Measurements from ENCODE around the gene PCSK6. TPM values are rescaled to one million over a fixed set of nuclear protein-coding genes. Genes with fewer than 3 reads are reported as not detected.

The PCSK6 gene
- total RNA-seq, 1 experiment from 2014 or later, result 2.9 TPM

DNA sequence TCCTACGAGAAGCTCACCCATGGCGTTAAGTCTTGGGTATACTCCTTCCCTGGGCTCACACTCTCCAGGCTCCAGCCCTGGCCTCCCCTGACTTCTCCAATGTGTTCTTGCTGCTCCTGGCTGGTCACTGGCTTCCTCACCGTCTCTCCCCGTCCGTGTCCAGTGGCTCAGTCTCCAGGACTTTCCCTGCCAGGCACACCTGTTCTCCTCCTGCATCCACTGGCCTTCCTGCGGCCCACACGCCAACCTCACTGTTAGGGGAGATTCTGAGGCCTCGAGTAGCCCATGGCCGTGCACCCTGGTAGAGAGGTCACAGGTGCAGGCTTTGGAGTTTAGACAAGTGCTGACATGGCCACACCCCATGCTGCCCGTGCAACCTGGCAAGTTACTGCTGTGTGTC is 102.5 kb downstream of the PCSK6 start:
- CTCF ChIA-PET, result interaction anchor here (1.4 kb wide), 1 partner anchor 66 kb away, joined by 4 read pairs; no protein-coding TSS in a partner anchor
- H3K36me3 Mint-ChIP-seq, result no peaks in the 10 kb centered on the region
- H3K4me1 Mint-ChIP-seq, result peaks cover 6% of the 10 kb centered on the region; the same call in 1 of the 2 replicates

DNA sequence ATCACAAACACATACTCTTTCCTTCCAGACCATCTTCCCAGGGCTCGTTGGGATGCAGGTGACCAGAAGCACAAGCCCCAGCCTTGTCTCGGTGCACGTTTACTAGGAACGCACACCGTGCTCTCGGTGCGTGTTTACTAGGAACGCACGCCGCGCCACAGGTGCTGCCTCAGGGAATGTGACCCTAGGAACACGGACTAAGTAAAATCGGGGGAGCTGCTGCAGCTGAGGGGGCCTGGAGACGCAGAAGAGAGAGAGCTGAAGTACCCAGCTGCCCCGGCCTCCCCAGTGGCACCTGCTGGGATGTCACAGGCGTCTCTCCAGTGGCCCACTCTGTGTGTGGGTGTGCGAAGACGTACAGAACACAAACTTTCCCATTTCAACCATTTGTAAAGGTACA is 103.5 kb downstream of the PCSK6 start:
- CTCF ChIA-PET, result no interaction called here
- no peak overlapping the region for H3K27ac Mint-ChIP-seq
- no peak for ATAC-seq

More for the DNA sequence above, 102.5 kb downstream of the PCSK6 start:
- no peak overlapping the region for H3K4me3 Mint-ChIP-seq
- TF ChIP-seq, protein P1, sequence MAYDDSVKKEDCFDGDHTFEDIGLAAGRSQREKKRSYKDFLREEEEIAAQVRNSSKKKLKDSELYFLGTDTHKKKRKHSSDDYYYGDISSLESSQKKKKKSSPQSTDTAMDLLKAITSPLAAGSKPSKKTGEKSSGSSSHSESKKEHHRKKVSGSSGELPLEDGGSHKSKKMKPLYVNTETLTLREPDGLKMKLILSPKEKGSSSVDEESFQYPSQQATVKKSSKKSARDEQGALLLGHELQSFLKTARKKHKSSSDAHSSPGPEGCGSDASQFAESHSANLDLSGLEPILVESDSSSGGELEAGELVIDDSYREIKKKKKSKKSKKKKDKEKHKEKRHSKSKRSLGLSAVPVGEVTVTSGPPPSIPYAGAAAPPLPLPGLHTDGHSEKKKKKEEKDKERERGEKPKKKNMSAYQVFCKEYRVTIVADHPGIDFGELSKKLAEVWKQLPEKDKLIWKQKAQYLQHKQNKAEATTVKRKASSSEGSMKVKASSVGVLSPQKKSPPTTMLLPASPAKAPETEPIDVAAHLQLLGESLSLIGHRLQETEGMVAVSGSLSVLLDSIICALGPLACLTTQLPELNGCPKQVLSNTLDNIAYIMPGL (CRISPR knock-in tag; IDR thresholded peaks at IDR 0.05), result no peak
- TF ChIP-seq, protein P2, sequence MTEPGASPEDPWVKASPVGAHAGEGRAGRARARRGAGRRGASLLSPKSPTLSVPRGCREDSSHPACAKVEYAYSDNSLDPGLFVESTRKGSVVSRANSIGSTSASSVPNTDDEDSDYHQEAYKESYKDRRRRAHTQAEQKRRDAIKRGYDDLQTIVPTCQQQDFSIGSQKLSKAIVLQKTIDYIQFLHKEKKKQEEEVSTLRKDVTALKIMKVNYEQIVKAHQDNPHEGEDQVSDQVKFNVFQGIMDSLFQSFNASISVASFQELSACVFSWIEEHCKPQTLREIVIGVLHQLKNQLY (CRISPR knock-in tag; IDR thresholded peaks at IDR 0.05), result no peak
- TF ChIP-seq, protein P3, sequence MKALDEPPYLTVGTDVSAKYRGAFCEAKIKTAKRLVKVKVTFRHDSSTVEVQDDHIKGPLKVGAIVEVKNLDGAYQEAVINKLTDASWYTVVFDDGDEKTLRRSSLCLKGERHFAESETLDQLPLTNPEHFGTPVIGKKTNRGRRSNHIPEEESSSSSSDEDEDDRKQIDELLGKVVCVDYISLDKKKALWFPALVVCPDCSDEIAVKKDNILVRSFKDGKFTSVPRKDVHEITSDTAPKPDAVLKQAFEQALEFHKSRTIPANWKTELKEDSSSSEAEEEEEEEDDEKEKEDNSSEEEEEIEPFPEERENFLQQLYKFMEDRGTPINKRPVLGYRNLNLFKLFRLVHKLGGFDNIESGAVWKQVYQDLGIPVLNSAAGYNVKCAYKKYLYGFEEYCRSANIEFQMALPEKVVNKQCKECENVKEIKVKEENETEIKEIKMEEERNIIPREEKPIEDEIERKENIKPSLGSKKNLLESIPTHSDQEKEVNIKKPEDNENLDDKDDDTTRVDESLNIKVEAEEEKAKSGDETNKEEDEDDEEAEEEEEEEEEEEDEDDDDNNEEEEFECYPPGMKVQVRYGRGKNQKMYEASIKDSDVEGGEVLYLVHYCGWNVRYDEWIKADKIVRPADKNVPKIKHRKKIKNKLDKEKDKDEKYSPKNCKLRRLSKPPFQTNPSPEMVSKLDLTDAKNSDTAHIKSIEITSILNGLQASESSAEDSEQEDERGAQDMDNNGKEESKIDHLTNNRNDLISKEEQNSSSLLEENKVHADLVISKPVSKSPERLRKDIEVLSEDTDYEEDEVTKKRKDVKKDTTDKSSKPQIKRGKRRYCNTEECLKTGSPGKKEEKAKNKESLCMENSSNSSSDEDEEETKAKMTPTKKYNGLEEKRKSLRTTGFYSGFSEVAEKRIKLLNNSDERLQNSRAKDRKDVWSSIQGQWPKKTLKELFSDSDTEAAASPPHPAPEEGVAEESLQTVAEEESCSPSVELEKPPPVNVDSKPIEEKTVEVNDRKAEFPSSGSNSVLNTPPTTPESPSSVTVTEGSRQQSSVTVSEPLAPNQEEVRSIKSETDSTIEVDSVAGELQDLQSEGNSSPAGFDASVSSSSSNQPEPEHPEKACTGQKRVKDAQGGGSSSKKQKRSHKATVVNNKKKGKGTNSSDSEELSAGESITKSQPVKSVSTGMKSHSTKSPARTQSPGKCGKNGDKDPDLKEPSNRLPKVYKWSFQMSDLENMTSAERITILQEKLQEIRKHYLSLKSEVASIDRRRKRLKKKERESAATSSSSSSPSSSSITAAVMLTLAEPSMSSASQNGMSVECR (CRISPR knock-in tag; IDR thresholded peaks at IDR 0.05; ENCODE audit: borderline replicate concordance), result no peak
- TF ChIP-seq, protein P4, sequence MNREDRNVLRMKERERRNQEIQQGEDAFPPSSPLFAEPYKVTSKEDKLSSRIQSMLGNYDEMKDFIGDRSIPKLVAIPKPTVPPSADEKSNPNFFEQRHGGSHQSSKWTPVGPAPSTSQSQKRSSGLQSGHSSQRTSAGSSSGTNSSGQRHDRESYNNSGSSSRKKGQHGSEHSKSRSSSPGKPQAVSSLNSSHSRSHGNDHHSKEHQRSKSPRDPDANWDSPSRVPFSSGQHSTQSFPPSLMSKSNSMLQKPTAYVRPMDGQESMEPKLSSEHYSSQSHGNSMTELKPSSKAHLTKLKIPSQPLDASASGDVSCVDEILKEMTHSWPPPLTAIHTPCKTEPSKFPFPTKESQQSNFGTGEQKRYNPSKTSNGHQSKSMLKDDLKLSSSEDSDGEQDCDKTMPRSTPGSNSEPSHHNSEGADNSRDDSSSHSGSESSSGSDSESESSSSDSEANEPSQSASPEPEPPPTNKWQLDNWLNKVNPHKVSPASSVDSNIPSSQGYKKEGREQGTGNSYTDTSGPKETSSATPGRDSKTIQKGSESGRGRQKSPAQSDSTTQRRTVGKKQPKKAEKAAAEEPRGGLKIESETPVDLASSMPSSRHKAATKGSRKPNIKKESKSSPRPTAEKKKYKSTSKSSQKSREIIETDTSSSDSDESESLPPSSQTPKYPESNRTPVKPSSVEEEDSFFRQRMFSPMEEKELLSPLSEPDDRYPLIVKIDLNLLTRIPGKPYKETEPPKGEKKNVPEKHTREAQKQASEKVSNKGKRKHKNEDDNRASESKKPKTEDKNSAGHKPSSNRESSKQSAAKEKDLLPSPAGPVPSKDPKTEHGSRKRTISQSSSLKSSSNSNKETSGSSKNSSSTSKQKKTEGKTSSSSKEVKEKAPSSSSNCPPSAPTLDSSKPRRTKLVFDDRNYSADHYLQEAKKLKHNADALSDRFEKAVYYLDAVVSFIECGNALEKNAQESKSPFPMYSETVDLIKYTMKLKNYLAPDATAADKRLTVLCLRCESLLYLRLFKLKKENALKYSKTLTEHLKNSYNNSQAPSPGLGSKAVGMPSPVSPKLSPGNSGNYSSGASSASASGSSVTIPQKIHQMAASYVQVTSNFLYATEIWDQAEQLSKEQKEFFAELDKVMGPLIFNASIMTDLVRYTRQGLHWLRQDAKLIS (CRISPR knock-in tag; IDR thresholded peaks at IDR 0.05; ENCODE audit: borderline replicate concordance), result no peak
- DNase-seq (ENCODE audit: low spot score) (no peak), ATAC-seq (no peak)
- no peaks in the 10 kb centered on the region for H3K9me3 Mint-ChIP-seq
- H3K27me3 Mint-ChIP-seq (ENCODE audit: low read depth), result no peaks in the 10 kb centered on the region
- POLR2A ChIA-PET, result no interaction called here
- H3K27ac Mint-ChIP-seq, result no peak overlapping the region

DNA sequence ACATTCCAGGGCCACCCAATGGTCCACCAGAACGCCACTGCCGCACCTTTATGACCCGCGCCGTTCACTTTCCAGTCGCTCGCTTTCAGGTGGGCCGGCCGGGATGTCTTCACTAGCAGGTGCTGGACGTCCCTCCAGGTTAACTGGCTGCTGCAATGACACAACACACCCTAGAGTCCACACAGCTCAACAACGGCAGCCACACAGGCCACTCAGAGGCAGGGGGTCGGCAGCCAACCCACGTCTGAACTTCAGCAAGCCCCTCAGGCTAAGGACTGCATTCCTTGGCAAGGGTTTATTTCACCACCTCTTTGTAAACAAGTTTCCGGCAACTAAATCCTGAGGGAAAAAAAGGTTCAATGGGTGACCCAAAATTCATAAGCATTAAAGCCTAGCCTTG is 105.2 kb downstream of the PCSK6 start:
- ChIA-PET CTCF (interaction anchor here (0.8 kb wide), 1 partner anchor 11 kb away, joined by 3 read pairs; no protein-coding TSS in a partner anchor), POLR2A (no interaction called here)
- ATAC-seq, result no peak
- TF ChIP-seq SP1 (CRISPR knock-in tag; conservative IDR thresholded peaks at IDR 0.05) (no peak), ZNF423 (CRISPR knock-in tag; IDR thresholded peaks at IDR 0.05) (no peak), FOXJ3 (CRISPR knock-in tag; IDR thresholded peaks at IDR 0.05; ENCODE audit: borderline replicate concordance) (no peak), TEAD1 (CRISPR knock-in tag; IDR thresholded peaks at IDR 0.05) (no peak), JAZF1 (CRISPR knock-in tag; IDR thresholded peaks at IDR 0.05) (no peak), ZNF263 (CRISPR knock-in tag; IDR thresholded peaks at IDR 0.05; ENCODE audit: low read depth) (no peak), ZNF121 (CRISPR knock-in tag; IDR thresholded peaks at IDR 0.05) (no peak), OVOL2 (CRISPR knock-in tag; IDR thresholded peaks at IDR 0.05; ENCODE audit: borderline replicate concordance) (no peak)
- TF ChIP-seq, protein P5, sequence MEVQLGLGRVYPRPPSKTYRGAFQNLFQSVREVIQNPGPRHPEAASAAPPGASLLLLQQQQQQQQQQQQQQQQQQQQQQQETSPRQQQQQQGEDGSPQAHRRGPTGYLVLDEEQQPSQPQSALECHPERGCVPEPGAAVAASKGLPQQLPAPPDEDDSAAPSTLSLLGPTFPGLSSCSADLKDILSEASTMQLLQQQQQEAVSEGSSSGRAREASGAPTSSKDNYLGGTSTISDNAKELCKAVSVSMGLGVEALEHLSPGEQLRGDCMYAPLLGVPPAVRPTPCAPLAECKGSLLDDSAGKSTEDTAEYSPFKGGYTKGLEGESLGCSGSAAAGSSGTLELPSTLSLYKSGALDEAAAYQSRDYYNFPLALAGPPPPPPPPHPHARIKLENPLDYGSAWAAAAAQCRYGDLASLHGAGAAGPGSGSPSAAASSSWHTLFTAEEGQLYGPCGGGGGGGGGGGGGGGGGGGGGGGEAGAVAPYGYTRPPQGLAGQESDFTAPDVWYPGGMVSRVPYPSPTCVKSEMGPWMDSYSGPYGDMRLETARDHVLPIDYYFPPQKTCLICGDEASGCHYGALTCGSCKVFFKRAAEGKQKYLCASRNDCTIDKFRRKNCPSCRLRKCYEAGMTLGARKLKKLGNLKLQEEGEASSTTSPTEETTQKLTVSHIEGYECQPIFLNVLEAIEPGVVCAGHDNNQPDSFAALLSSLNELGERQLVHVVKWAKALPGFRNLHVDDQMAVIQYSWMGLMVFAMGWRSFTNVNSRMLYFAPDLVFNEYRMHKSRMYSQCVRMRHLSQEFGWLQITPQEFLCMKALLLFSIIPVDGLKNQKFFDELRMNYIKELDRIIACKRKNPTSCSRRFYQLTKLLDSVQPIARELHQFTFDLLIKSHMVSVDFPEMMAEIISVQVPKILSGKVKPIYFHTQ (CRISPR knock-in tag; IDR thresholded peaks at IDR 0.05), result no peak
- TF ChIP-seq, protein P6, sequence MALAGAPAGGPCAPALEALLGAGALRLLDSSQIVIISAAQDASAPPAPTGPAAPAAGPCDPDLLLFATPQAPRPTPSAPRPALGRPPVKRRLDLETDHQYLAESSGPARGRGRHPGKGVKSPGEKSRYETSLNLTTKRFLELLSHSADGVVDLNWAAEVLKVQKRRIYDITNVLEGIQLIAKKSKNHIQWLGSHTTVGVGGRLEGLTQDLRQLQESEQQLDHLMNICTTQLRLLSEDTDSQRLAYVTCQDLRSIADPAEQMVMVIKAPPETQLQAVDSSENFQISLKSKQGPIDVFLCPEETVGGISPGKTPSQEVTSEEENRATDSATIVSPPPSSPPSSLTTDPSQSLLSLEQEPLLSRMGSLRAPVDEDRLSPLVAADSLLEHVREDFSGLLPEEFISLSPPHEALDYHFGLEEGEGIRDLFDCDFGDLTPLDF (CRISPR knock-in tag; IDR thresholded peaks at IDR 0.05), result no peak

More for the DNA sequence above, 103.5 kb downstream of the PCSK6 start:
- no peaks in the 10 kb centered on the region for H3K27me3 Mint-ChIP-seq (ENCODE audit: low read depth)
- no peaks in the 10 kb centered on the region for H3K9me3 Mint-ChIP-seq
- H3K4me1 Mint-ChIP-seq, result peaks cover 6% of the 10 kb centered on the region; the same call in 1 of the 2 replicates
- POLR2A ChIA-PET, result no interaction called here
- no peak overlapping the region for H3K4me3 Mint-ChIP-seq
- no peak for DNase-seq (ENCODE audit: low spot score)
- no peak for TF ChIP-seq ZNF317 (CRISPR knock-in tag; IDR thresholded peaks at IDR 0.05; ENCODE audit: borderline replicate concordance, low read depth)
- no peak for TF ChIP-seq SMAD4 (CRISPR knock-in tag; IDR thresholded peaks at IDR 0.05)
- TF ChIP-seq, protein P7, sequence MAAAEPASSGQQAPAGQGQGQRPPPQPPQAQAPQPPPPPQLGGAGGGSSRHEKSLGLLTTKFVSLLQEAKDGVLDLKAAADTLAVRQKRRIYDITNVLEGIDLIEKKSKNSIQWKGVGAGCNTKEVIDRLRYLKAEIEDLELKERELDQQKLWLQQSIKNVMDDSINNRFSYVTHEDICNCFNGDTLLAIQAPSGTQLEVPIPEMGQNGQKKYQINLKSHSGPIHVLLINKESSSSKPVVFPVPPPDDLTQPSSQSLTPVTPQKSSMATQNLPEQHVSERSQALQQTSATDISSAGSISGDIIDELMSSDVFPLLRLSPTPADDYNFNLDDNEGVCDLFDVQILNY (CRISPR knock-in tag; IDR thresholded peaks at IDR 0.05), result no peak
- H3K36me3 Mint-ChIP-seq, result no peaks in the 10 kb centered on the region

More for the DNA sequence above, 105.2 kb downstream of the PCSK6 start:
- Mint-ChIP-seq H3K4me1 (peaks cover 6% of the 10 kb centered on the region; the same call in 1 of the 2 replicates), H3K27ac (no peak overlapping the region), H3K27me3 (ENCODE audit: low read depth) (no peaks in the 10 kb centered on the region), H3K36me3 (no peaks in the 10 kb centered on the region), H3K4me3 (no peak overlapping the region), H3K9me3 (no peaks in the 10 kb centered on the region)
- no peak for DNase-seq (ENCODE audit: low spot score)
